Endothelial cell of umbilical vein (primary cell): Measurements from ENCODE around the gene XCL2. TPM values are rescaled to one million over a fixed set of nuclear protein-coding genes. Genes with fewer than 3 reads are reported as not detected.

ENCODE experiments used
- BruUV-seq: library from RNA; stranded (reverse); fragments of 400-500 nt; replicated peaks from 2 replicates; lab custom pipeline; 2021; lab: Mats Ljungman, UMichigan
- CTCF ChIA-PET: fragments of 300-600, 350-600 bp; sonication (Branson Sonifier 250); formaldehyde crosslinking; loops from one replicate; lab custom pipeline; 2021; ENCODE audit warnings: antibody characterized with exemption, inconsistent platforms; lab: Charles Lee
- POLR2A ChIA-PET: fragments of 300-600, 350-600 bp; sonication (Branson Sonifier 250); formaldehyde crosslinking; loops from one replicate; lab custom pipeline; 2021; ENCODE audit warnings: antibody characterized with exemption, inconsistent platforms; lab: Charles Lee
- DNase-seq: peaks from one replicate; pipeline ENCODE4 v3.0.0-alpha.2; 2011; ENCODE audit warnings: low read depth, low spot score
- FAIRE-seq: peaks from 2 replicates; lab custom pipeline; 2011; peaks lifted over from hg19 to GRCh38; lab: Jason Lieb, UNC
- H2AFZ ChIP-seq: 2 replicates; pipeline ENCODE4 v1.6.0; 2012; ENCODE audit warnings: low read depth, low read length, control low read depth, inconsistent platforms
- H3K27ac ChIP-seq: 2 replicates; pipeline ENCODE4 v1.5.1; 2011; ENCODE audit warnings: low read depth, mild to moderate bottlenecking, control low read depth, low read length, moderate library complexity; ENCODE audit not compliant: insufficient read depth
- H3K27me3 ChIP-seq, 2 experiments: 2 replicates each; pipeline versions ENCODE4 v1.6.0 to v1.6.1; 2011; ENCODE audit warnings: low read length in 2 of 2, mixed read lengths in 1 of 2; ENCODE audit not compliant: control insufficient read depth in 2 of 2, insufficient read depth in 2 of 2
- H3K36me3 ChIP-seq, 2 experiments: 2 replicates in 1 of 2; 3 replicates in 1 of 2; pipeline ENCODE4 v1.5.1; 2011; ENCODE audit warnings: low read length in 2 of 2, mild to moderate bottlenecking in 1 of 2, moderate library complexity in 1 of 2; ENCODE audit not compliant: control insufficient read depth in 2 of 2, insufficient read depth in 2 of 2; ENCODE audit errors: extremely low read depth in 1 of 2
- H3K4me1 ChIP-seq: 3 replicates; pipeline ENCODE4 v1.5.1; 2011; ENCODE audit warnings: mild to moderate bottlenecking, low read length; ENCODE audit not compliant: control insufficient read depth, insufficient read depth; ENCODE audit errors: extremely low read depth
- H3K4me2 ChIP-seq: 2 replicates; pipeline ENCODE4 v1.6.1; 2011; ENCODE audit warnings: low read length, control low read depth, mixed read lengths; ENCODE audit not compliant: insufficient read depth
- H3K4me3 ChIP-seq, 3 experiments: fragments of 200-600 bp in 1 of 3; sonication (generic), shearing (Covaris generic) in 1 of 3; replicated peaks in 1 of 3; 2 replicates each; pipeline ENCODE4 v1.5.1; 2011 to 2016; ENCODE audit warnings: control low read depth in 3 of 3, low read length in 3 of 3, mild to moderate bottlenecking in 2 of 3, inconsistent platforms in 1 of 3, low read depth in 1 of 3, moderate library complexity in 1 of 3; ENCODE audit not compliant: insufficient read depth in 1 of 3
- H3K79me2 ChIP-seq: 2 replicates; pipeline ENCODE4 v1.6.0; 2012; ENCODE audit warnings: low read length, inconsistent platforms; ENCODE audit not compliant: control insufficient read depth, insufficient read depth
- H3K9ac ChIP-seq: replicated peaks from 2 replicates; pipeline ENCODE3; 2011; ENCODE audit warnings: low read length, control low read depth; ENCODE audit not compliant: insufficient read depth; ENCODE audit errors: extremely low read depth
- H3K9me1 ChIP-seq: replicated peaks from 3 replicates; pipeline ENCODE4 v1.6.0; 2011; ENCODE audit warnings: mild to moderate bottlenecking, low read length; ENCODE audit not compliant: control insufficient read depth, insufficient read depth; ENCODE audit errors: extremely low read depth
- H3K9me3 ChIP-seq: replicated peaks from 2 replicates; pipeline ENCODE4 v1.5.1; 2012; ENCODE audit warnings: low read length, inconsistent platforms; ENCODE audit not compliant: control insufficient read depth, insufficient read depth
- H4K20me1 ChIP-seq: replicated peaks from 2 replicates; pipeline ENCODE3; 2011; ENCODE audit warnings: mild to moderate bottlenecking, low read length; ENCODE audit not compliant: control insufficient read depth, insufficient read depth; ENCODE audit errors: extremely low read depth
- CTCF ChIP-seq, 2 donors: IDR thresholded peaks; 1 replicate in 1 of 2; 2 replicates in 1 of 2; pipeline ENCODE4 v1.5.1; 2011; ENCODE audit warnings: low read length in 2 of 2, mild to moderate bottlenecking in 2 of 2, moderate library complexity in 2 of 2, control low read depth in 1 of 2, inconsistent platforms in 1 of 2, low read depth in 1 of 2; ENCODE audit not compliant: insufficient read depth in 1 of 2; ENCODE audit errors: extremely low read depth in 1 of 2
- EZH2 ChIP-seq: IDR thresholded peaks from 2 replicates; pipeline ENCODE4 v1.6.1; 2012; ENCODE audit warnings: borderline replicate concordance, low read depth, mild to moderate bottlenecking, moderate library complexity, low read length, inconsistent platforms; ENCODE audit not compliant: severe bottlenecking
- FOS ChIP-seq: IDR thresholded peaks from 2 replicates; pipeline ENCODE4 v1.6.1; 2011; ENCODE audit warnings: mild to moderate bottlenecking, low read length, moderate library complexity, borderline replicate concordance; ENCODE audit not compliant: insufficient read depth
- GATA2 ChIP-seq: IDR thresholded peaks from 2 replicates; pipeline ENCODE4 v1.7.0; 2011; ENCODE audit warnings: low read depth, mild to moderate bottlenecking, moderate library complexity, mixed read lengths, low read length; ENCODE audit not compliant: insufficient read length, insufficient read depth
- JUN ChIP-seq: IDR thresholded peaks from 2 replicates; pipeline ENCODE4 v1.6.1; 2011; ENCODE audit warnings: borderline replicate concordance, low read depth; ENCODE audit not compliant: insufficient read length, insufficient read depth
- MAX ChIP-seq: IDR thresholded peaks from 2 replicates; pipeline ENCODE4 v1.6.1; 2011; ENCODE audit not compliant: insufficient read depth, insufficient read length
- MYC ChIP-seq: IDR thresholded peaks from one replicate; pipeline ENCODE4 v1.6.1; 2011; ENCODE audit warnings: mild to moderate bottlenecking, low read depth, low read length
- POLR2A ChIP-seq: IDR thresholded peaks from 2 replicates; pipeline ENCODE4 v1.6.1; 2012; ENCODE audit warnings: low read depth, mild to moderate bottlenecking, control low read depth, low read length
- POLR2AphosphoS5 ChIP-seq: IDR thresholded peaks from 2 replicates; pipeline ENCODE4 v1.6.1; 2012; ENCODE audit warnings: low read depth, mild to moderate bottlenecking, control low read depth, low read length, moderate library complexity; ENCODE audit not compliant: insufficient read depth
- dilution Hi-C: fragments of 300-500 bp; cut with MboI; formaldehyde crosslinking; loops from one replicate; pipeline ENCODE4 v1.15.0; 2019; ENCODE audit warnings: low sequenced_read_pairs; ENCODE audit not compliant: extremely low pct_ligation_motif_present
- intact Hi-C: fragments of 100-400 bp; cut with micrococcal nuclease; formaldehyde crosslinking; loops from one replicate; pipeline ENCODE4 v1.10.0; 2022
- polyA plus RNA-seq, 4 experiments: library from polyadenylated mRNA; depleted of rRNA in 3 of 4; stranded (reverse) in 3 of 4; unstranded in 1 of 4; fragments of >200 nt; gene quantifications; 2 replicates each; pipeline versions ENCODE4 v1.2.1 to v1.2.3, GENCODE V29; 2011 to 2012; ENCODE audit warnings: missing spikeins in 1 of 4
- total RNA-seq: library from RNA; stranded (reverse); gene quantifications from 2 replicates; pipeline ENCODE4 v1.2.3, GENCODE V29; 2021

The XCL2 gene
- total and polyA plus RNA-seq, 2 donors (not counting 3 experiments of a cell fraction or from before 2014, with no cell fraction given): not detected

DNA sequence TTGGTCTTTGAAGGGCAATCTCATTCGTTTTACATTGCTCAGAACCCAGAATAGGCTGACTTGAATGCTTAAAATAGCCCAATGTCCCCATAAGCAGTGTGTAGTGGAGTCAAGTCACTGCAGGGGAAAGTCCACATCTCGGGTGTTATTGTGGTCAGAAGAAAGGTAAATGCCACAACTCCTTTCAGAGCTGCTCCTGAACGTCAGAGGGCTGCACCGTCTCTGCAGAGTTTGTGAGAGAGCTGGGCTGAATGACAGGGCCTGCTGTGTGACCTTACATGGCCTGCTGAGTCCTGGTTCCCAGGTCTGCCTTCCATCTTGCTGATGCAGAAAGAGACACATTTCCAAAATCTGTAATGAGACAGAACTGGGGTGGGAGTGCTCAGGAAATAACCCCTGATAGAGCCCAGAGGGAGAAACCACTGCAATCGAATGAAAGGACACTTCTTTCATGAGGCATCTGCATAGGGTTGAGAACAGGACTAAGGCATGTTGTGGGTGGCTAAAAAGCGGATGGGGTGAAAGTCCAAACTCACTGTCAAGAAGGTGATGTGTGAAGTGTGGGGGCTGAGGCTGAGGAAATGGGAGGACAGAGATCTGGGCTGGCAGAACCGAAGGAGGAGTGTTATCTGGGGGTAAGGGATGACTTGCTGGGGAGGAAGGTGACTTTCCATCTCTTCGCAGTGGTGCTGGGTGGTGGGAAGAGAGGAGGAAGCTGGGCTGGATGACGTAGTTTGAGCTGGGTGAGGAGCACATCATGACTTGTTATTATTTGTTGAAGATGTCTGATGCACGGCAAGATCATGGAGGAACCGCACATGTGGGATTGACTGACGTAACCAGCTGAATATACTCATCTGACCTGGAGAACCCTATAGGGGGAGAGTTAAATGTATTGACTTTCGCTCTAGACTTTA lies 33.7 kb downstream of the XCL2 start:
- CTCF ChIA-PET: no interaction called here
- dilution Hi-C loops: no loop called here
- no peaks in the 10 kb centered on the region for H3K79me2 ChIP-seq
- peaks cover 0 to 3% of the 10 kb centered on the region in 2 experiments for H3K27me3 ChIP-seq
- no peak overlapping the region for H2AFZ ChIP-seq
- intact Hi-C loops: no loop called here
- no peaks in the 10 kb centered on the region for H3K36me3 ChIP-seq
- H3K4me1 ChIP-seq: no peaks in the 10 kb centered on the region
- no peaks in the 10 kb centered on the region for H3K9me1 ChIP-seq
- H3K9ac ChIP-seq: no peak overlapping the region
- H3K4me3 ChIP-seq: no peak overlapping the region
- H3K27ac ChIP-seq: no peak overlapping the region
- no peaks in the 10 kb centered on the region for H4K20me1 ChIP-seq
- TF ChIP-seq POLR2A (no peak), MYC (no peak), CTCF (IDR thresholded peaks at IDR 0.05; ENCODE audit: extremely low read depth in 1 of 2, insufficient read depth in 1 of 2, low read depth in 1 of 2, low read length in 2 of 2) (no peak), GATA2 (no peak), EZH2 (no peak), JUN (no peak), FOS (no peak), MAX (no peak), POLR2AphosphoS5 (no peak)
- POLR2A ChIA-PET: no interaction called here
- BruUV-seq: no TSS peak
- DNase-seq: no peak
- no peak for FAIRE-seq
- no peak overlapping the region for H3K4me2 ChIP-seq
- no peaks in the 10 kb centered on the region for H3K9me3 ChIP-seq
